ENCODE results near the gene ST6GALNAC4. TPM values are rescaled to one million over a fixed set of nuclear protein-coding genes. Genes with fewer than 3 reads are reported as not detected.

The ST6GALNAC4 gene
- polyA plus RNA-seq, 3 donors, result 8.9 to 14.0 (median 10.3) TPM

DNA sequence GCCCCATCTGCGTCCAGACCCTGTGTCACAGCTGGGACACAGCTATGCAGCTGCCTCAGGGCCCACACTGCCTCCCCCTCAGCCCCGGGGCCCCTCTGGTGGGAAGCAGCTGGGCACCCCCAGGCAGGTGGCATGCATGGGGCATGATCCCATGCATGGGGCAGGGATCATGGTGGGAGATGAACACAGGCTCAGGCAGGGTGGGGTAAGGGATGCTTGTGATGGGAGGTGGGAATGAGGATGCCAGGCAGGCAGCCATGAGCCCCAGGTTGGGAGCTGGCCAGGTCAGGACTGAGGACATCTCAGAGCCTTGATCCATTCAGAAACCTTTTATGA lies 44.3 kb upstream of the ST6GALNAC4 start:
- H3K27ac ChIP-seq (ENCODE audit: low read depth in 1 of 2, low read length in 2 of 2), result no peak overlapping the region
- intact Hi-C loops (cut with micrococcal nuclease), result no loop called here
- H3K9ac ChIP-seq (ENCODE audit: insufficient read depth, low read length, poor library complexity, severe bottlenecking), result no peak overlapping the region
- H2AFZ ChIP-seq (ENCODE audit: insufficient read depth, low read depth, low read length, poor library complexity, severe bottlenecking), result no peak overlapping the region
- H3K4me3 ChIP-seq (replicated peaks in 1 of 3; ENCODE audit: low read depth in 2 of 3, low read length in 3 of 3), result no peak overlapping the region
- DNase-seq, result no peak
- no peaks in the 10 kb centered on the region for H3K79me2 ChIP-seq (ENCODE audit: insufficient read depth, low read length)
- H3K36me3 ChIP-seq (replicated peaks in 1 of 2; ENCODE audit: control insufficient read depth in 1 of 2, insufficient read depth in 2 of 2, low read length in 2 of 2), result no peaks in the 10 kb centered on the region
- H3K27me3 Mint-ChIP-seq (ENCODE audit: low read depth in 3 of 3), result peaks cover 2 to 5% (median 4%) of the 10 kb centered on the region in 3 donors
- H4K20me1 ChIP-seq (ENCODE audit: insufficient read depth, low read length), result no peaks in the 10 kb centered on the region
- H3K36me3 Mint-ChIP-seq, result no peaks in the 10 kb centered on the region
- no peaks in the 10 kb centered on the region for H3K9me3 ChIP-seq (replicated peaks in 1 of 2; ENCODE audit: control insufficient read depth in 1 of 2, insufficient read depth in 1 of 2, low read length in 2 of 2)
- TF ChIP-seq CTCF (IDR thresholded peaks at IDR 0.05), result no peak
- 93% methylated on average over 2 of the region's 2 CpGs for WGBS (ENCODE audit: insufficient coverage)
- H3K4me2 ChIP-seq (replicated peaks; ENCODE audit: extremely low read depth, low read length, poor library complexity, severe bottlenecking), result no peak overlapping the region
- H3K27ac Mint-ChIP-seq, result no peak overlapping the region
- no peaks in the 10 kb centered on the region for H3K27me3 ChIP-seq (ENCODE audit: control insufficient read depth in 2 of 2, insufficient read depth in 2 of 2, low read length in 2 of 2)
- H3K4me1 ChIP-seq (ENCODE audit: control insufficient read depth in 1 of 2, insufficient read depth in 2 of 2, low read length in 2 of 2), result peaks cover 11% of the 10 kb centered on the region in 2 donors
- peaks cover 14% of the 10 kb centered on the region for H3K4me1 Mint-ChIP-seq
- peaks cover 0 to 4% (median 0%) of the 10 kb centered on the region in 7 donors for H3K9me3 Mint-ChIP-seq
- no peak overlapping the region for H3K4me3 Mint-ChIP-seq

- Histone ChIP-seq H3K4me2 (replicated peaks; ENCODE audit: extremely low read depth, low read length, poor library complexity, severe bottlenecking) (no peak overlapping the region), H3K27ac (ENCODE audit: low read depth in 1 of 2, low read length in 2 of 2) (no peak overlapping the region), H2AFZ (ENCODE audit: insufficient read depth, low read depth, low read length, poor library complexity, severe bottlenecking) (no peak overlapping the region), H3K36me3 (replicated peaks in 1 of 2; ENCODE audit: control insufficient read depth in 1 of 2, insufficient read depth in 2 of 2, low read length in 2 of 2) (no peaks in the 10 kb centered on the region), H3K4me1 (ENCODE audit: control insufficient read depth in 1 of 2, insufficient read depth in 2 of 2, low read length in 2 of 2) (peaks cover 5 to 10% of the 10 kb centered on the region in 2 donors), H4K20me1 (ENCODE audit: insufficient read depth, low read length) (no peaks in the 10 kb centered on the region), H3K9me3 (replicated peaks in 1 of 2; ENCODE audit: control insufficient read depth in 1 of 2, insufficient read depth in 1 of 2, low read length in 2 of 2) (no peaks in the 10 kb centered on the region), H3K4me3 (replicated peaks in 1 of 3; ENCODE audit: low read depth in 2 of 3, low read length in 3 of 3) (no peak overlapping the region), H3K79me2 (ENCODE audit: insufficient read depth, low read length) (no peaks in the 10 kb centered on the region), H3K9ac (ENCODE audit: insufficient read depth, low read length, poor library complexity, severe bottlenecking) (no peak overlapping the region), H3K27me3 (ENCODE audit: control insufficient read depth in 2 of 2, insufficient read depth in 2 of 2, low read length in 2 of 2) (no peaks in the 10 kb centered on the region)
- 82% methylated on average over 8 of the region's 11 CpGs for WGBS (ENCODE audit: insufficient coverage)
- H3K4me3 Mint-ChIP-seq, result no peak overlapping the region
- intact Hi-C loops (cut with micrococcal nuclease), result no loop called here
- H3K9me3 Mint-ChIP-seq, result peaks cover 0 to 4% (median 0%) of the 10 kb centered on the region in 7 donors
- peaks cover 2 to 5% (median 4%) of the 10 kb centered on the region in 3 donors for H3K27me3 Mint-ChIP-seq (ENCODE audit: low read depth in 3 of 3)
- H3K36me3 Mint-ChIP-seq, result no peaks in the 10 kb centered on the region
- DNase-seq, result no peak
- H3K4me1 Mint-ChIP-seq, result peaks cover 11% of the 10 kb centered on the region
- H3K27ac Mint-ChIP-seq, result no peak overlapping the region
- TF ChIP-seq CTCF (IDR thresholded peaks at IDR 0.05), result no peak
These were observed 43.7 kb upstream of the ST6GALNAC4 start for GRCh38 chr9:127960410-127961154.
